ENCODE results near the gene LRATD1. TPM values are rescaled to one million over a fixed set of nuclear protein-coding genes. Genes with fewer than 3 reads are reported as not detected.

Gene LRATD1
- total and polyA plus RNA-seq, 2 donors (not counting 3 experiments of a cell fraction or from before 2014, with no cell fraction given): not detected

GRCh38 chr2:14681608-14682007, 49.1 kb downstream of the LRATD1 start:
- Histone ChIP-seq H3K27me3 (ENCODE audit: control insufficient read depth in 2 of 2, insufficient read depth in 2 of 2, low read length in 2 of 2) (no peaks in the 10 kb centered on the region), H4K20me1 (replicated peaks; ENCODE audit: control insufficient read depth, extremely low read depth, insufficient read depth, low read length) (no peaks in the 10 kb centered on the region), H3K79me2 (ENCODE audit: control insufficient read depth, insufficient read depth, low read length) (no peaks in the 10 kb centered on the region), H3K4me1 (ENCODE audit: control insufficient read depth, extremely low read depth, insufficient read depth, low read length) (no peaks in the 10 kb centered on the region), H3K36me3 (ENCODE audit: control insufficient read depth in 2 of 2, extremely low read depth in 1 of 2, insufficient read depth in 2 of 2, low read length in 2 of 2) (no peaks in the 10 kb centered on the region), H3K9me1 (replicated peaks; ENCODE audit: control insufficient read depth, extremely low read depth, insufficient read depth, low read length) (no peaks in the 10 kb centered on the region), H2AFZ (ENCODE audit: low read depth, low read length) (no peak overlapping the region), H3K27ac (ENCODE audit: insufficient read depth, low read depth, low read length) (no peak overlapping the region), H3K4me3 (replicated peaks in 1 of 3; ENCODE audit: insufficient read depth in 1 of 3, low read depth in 1 of 3, low read length in 3 of 3) (no peak overlapping the region), H3K9me3 (replicated peaks; ENCODE audit: control insufficient read depth, insufficient read depth, low read length) (peaks cover 3% of the 10 kb centered on the region), H3K9ac (replicated peaks; ENCODE audit: extremely low read depth, insufficient read depth, low read length) (no peak overlapping the region), H3K4me2 (ENCODE audit: insufficient read depth, low read length) (no peak overlapping the region)
- POLR2A ChIA-PET: no interaction called here
- TF ChIP-seq CTCF (IDR thresholded peaks at IDR 0.05; ENCODE audit: extremely low read depth in 1 of 2, insufficient read depth in 1 of 2, low read depth in 1 of 2, low read length in 2 of 2) (no peak), JUN (IDR thresholded peaks at IDR 0.05; ENCODE audit: borderline replicate concordance, insufficient read depth, insufficient read length, low read depth) (no peak), FOS (IDR thresholded peaks at IDR 0.05; ENCODE audit: borderline replicate concordance, insufficient read depth, low read length) (no peak), MYC (IDR thresholded peaks at IDR 0.05; ENCODE audit: low read depth, low read length) (no peak), GATA2 (IDR thresholded peaks at IDR 0.05; ENCODE audit: insufficient read depth, insufficient read length, low read depth, low read length) (no peak), POLR2A (IDR thresholded peaks at IDR 0.05; ENCODE audit: low read depth, low read length) (no peak), POLR2AphosphoS5 (IDR thresholded peaks at IDR 0.05; ENCODE audit: insufficient read depth, low read depth, low read length) (no peak), MAX (IDR thresholded peaks at IDR 0.05; ENCODE audit: insufficient read depth, insufficient read length) (no peak), EZH2 (IDR thresholded peaks at IDR 0.05; ENCODE audit: borderline replicate concordance, low read depth, low read length, severe bottlenecking) (no peak)
- dilution Hi-C loops (cut with MboI; ENCODE audit: extremely low pct_ligation_motif_present, low sequenced_read_pairs) (no loop called here), intact Hi-C loops (cut with micrococcal nuclease) (no loop called here)
- no TSS peak for BruUV-seq (replicated peaks)
- no peak for FAIRE-seq
- CTCF ChIA-PET: no interaction called here
- DNase-seq (ENCODE audit: low read depth, low spot score): no peak

Measured in endothelial cell of umbilical vein (primary cell).